Ramos (cell line): Measurements from ENCODE around the gene HOXA4.

Experiments used
- in situ Hi-C: fragments of 300-500 bp; cut with MboI; formaldehyde crosslinking; loops from one replicate; pipeline ENCODE4 v1.14.3; 2022; ENCODE audit warnings: low sequenced_read_pairs; ENCODE audit not compliant: unreplicated experiment

HOXA4 gene

DNA sequence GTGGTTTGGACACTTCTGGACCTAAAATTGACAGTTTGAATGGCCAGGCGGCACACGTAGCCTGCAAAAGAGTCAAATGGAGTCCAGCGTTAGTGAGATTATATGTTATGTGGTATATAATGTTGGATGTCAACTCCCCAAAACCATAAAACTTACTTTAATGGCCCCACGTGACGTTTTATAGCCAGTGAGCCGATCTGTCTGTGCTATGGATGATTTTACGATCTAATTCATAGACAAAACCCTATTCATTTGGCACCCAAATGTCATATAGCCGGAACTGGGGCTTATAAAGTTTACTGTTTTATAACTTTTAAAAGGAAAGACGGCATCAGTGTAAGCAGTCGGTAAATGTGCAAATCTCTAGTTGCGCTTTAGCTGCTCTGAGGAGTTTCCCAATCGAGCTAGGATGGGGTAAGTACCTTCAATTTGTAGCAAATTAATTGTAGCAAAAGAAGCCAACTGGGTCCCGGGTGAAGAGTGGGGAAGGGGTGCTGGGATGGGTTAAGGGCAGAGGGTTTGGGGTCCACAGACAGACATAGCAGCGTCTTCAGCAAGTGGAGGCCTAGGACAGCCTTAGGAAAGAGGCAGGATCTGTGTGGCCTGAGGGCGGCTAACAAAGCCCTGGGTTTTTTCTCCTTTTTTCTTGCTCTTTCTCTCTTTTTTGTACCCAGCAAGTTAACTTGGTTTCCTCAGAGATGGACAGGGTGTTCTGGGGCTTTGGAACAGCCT is 9.7 kb upstream of the HOXA4 start:
- in situ Hi-C loops: loop anchor here (10.0 kb wide), 1 partner anchor 285 kb away; no protein-coding TSS in a partner anchor

DNA sequence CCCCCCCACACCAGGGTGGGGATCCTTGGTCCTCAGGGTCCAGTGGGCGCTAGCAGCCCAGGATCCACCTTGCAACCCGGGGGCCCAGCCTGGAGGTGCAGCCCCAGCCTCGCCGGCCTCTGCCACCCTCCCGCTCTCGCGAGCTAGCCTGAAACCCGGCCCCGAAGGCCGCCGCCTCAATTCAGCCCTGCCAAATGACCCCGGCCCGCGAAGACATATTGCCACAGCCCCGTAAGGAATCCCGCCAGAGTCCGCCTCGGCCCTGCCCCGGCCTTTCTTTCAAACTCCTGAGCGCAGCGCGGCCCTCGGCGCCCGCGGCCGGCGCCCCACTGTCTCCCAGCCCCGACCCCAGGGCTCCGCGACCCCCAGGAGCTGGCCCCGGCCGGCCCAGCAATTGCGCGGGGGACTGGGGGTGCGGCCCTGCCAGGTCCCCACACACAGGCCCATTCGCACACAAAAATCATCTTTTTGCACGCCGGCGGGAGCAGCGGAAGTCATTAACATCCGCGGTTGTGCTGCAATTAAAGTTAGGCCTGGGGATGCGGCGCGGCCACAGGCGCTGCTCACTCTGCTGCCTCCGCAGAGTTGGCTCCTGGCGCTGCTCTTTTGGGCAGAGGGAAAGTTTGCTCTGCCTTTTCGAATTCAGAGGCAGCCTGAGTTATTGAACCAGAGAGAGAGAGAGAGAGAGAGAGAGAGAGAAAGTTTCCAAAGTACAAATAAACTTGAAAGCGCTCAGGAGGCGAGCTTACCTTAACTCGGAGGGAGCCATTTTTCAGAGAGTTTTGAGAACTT is 9.0 kb upstream of the HOXA4 start:
- in situ Hi-C loops: loop anchor here (10.0 kb wide), 1 partner anchor 285 kb away; no protein-coding TSS in a partner anchor

DNA sequence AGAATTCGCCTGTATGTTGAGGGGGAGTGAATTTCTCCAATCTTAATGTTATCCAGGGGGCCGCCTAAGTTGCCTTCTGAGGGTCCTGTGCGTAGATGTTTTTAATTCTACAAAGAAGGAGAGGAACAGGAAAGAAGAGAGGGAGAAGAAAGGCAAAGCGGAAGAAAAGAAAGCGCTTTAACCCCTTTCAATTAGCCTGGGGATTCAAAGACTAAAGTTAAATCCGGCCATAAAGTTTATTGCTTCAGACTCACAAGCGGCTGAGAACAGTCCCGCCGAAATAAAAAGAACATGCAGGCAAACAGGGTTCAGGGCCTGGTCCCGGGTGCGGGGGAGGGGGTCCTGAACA is 8.4 kb upstream of the HOXA4 start:
- in situ Hi-C loops: no loop called here

DNA sequence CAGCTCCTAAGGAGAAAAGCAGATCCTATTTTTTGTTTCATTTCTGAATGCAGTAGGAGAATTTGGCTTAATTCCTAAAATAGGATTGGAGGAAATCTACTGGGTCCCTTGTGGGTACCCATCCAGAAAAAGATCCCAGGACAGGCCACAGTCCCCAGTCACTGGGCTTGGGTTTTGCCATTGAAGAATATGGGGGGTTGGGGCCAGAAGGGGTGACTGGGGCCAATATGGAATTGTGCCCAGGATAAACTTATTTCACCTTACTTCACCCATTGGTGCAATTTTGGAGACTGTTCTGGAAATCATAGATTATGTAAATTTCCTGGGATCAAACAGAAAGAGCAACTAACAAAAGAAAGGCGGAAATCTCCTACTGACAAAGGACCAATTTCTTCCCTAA is 7.9 kb upstream of the HOXA4 start:
- in situ Hi-C loops: no loop called here

DNA sequence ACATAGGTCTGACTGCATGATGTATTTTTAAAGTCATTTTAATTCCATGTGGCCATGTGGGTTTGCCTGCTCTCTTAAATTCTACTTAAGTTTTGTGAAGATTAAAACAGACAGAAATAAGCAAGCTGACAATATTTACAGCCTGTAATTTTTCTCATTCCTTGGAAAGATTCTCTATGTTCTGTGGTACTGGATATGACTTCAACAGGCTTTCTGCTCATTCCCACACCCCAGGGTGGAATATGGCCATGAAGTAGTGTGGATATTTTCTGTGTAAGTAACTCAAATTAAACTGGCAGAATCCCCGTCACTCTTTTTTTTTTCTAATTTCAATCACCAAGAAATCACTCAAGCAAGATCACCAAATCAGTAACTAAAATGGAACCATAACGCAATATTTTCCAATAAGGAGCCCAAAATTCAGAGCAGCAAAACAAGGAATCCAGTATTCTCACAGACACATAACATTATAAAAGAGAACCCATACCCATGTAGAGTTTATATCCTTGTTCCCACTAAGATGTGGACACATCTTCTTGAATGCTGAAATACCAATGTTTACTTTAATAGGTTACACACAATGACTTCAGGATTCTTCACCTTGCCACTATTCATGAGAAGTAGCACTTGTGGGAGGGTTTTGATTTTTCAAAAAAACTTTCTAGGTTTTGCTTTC is 7.2 kb upstream of the HOXA4 start:
- in situ Hi-C loops: no loop called here

DNA sequence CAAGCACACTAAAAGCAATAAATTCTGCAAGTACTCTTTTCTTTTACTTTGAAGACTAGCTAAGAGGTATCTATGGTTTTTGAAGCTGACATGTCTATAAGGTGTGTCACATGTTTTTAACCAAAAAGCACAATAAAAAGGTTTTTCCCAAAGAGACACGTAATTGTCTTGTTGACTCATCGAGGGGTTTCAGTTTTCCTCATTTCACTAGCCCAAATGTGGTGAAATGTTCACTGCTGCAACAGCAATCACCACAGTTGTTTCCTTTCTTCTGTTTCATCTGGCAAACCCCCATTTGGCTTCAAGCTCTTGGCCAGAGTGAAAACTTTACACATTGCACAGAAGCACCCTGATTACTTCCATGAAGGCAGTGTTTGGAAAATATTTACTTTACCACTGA is 3.8 kb upstream of the HOXA4 start:
- in situ Hi-C loops: no loop called here

DNA sequence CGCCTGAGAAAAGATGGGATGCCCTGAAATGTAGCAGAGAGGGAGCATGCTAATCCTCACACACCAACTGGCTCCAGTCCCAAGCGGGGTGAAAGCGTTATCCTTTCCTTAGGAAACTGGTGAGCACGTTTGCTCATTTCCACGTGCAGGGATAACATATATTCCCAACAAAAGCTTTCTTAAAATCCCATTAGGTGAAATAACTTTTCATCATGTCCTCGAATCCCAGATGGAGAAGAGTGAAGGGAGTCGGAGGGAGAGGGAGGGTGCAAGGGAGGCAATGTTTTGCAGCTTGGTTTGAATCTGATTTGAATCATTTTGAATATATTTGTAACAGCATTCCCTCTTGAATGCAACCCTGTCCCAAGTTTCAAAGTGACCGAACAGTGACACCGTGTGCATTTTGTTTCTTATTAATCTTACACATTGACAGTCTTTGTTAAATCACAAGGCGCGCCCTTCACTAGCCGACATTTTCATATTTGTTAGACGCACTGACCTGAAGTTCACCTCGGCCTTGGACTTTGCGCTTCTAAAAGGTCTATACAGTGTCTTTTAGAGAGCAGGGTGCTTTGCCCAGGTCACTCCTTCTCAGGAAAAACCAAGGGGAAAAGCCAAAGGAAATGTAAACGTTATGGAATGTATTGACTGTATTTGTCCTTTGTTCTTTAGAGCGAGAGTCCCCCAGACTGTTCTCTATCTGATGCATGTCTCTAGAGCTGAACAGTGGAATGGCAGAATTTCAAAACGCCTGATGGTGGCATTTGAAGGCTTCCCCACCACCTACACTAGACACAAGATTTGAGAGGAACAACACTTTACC is 3.1 kb upstream of the HOXA4 start:
- in situ Hi-C loops: no loop called here

DNA sequence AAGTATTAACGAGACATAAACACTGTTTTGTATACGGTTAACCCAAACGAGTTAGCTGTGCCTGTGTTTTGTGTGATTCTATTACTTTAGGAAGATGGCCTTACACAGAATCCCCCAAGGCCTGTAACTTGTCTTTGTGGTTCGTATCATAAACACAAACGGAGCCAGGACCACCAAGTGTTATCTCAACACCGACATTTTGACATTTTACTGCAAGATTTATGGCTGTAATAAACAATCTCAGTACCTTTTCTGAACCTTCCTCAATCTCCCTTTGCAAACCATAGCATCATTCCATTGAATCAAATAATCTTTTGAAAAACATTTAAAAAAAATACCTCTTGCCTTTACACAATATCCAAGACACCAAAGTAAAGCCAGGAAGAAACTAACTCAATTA is 2.4 kb upstream of the HOXA4 start:
- in situ Hi-C loops: no loop called here

DNA sequence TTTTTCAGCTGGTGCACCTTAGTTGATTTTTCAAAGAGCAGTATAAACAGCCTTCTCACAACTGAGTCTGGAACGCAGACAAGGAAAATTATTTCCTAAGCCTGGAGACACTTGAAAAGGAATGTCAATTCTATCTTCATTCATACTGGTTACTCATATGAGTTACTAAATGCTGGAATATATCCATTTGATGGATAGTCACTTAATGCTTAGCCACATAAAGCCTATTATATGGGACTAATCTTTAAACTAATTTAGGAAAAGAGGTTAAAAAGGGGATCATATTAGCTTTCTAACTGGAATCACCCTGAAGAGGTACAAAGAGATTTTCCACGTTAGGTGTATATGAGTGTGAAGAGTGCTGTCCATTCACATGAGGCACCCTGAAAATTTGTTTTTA is 1.7 kb upstream of the HOXA4 start:
- in situ Hi-C loops: no loop called here

DNA sequence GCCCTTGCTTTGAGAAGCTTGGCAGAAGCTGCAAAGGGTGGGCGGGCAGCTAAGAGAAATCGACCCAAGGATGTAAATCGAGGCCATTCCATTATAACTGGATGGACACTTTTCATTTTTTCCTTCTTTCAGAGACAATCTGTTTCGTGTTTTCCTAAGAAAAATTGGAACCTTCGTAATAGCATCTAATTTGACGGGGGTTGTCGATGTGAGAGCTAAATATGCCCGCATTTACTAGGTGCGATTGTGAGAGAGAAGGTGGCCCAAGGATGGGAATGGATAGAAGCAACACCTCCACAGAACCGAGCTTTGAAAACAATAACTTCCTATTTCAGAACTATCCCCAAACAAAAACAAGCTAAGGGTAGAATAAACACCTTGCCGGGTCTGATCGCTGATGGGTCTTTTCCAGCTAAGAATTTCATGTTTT is 848 bp upstream of the HOXA4 start:
- in situ Hi-C loops: no loop called here

DNA sequence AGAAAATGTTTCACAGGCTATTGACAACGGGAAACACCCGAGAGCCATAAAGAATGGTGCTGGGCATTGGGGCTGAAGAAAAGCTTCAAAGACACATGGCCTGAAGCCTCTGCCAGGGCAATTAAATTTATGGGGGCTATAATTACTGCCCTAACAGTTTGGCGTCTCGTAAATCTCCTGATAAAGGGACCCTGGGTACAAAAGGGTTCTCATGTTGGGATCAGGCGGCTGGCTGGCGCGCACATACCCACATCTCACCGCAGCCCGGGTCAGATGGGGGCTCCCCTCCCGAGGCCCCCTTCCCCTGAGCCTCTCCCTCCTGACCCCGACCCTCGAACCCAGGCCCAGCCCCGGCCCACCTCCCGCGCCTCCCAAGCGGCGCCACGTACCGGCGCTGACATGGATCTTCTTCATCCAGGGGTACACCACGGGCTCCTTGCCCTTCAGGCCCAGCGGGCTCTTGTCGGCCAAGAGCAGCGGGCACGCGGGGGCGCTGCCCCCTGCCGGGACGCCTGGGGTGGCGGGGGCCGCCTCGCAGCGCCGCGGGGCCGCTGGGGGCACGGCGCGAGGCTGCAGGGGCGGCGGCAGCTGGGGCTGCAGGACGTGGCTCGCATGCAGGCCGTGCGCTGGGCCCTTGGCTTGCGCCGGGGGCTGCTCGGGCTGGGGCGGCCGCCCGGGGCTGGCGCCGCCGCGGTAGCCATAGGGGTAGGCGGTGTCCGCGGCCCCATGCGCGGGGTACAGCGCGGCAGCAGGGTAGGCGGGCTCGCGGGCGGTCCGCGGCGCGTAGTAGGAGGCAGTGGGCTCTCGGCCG is 623 bp downstream of the HOXA4 start:
- in situ Hi-C loops: no loop called here

DNA sequence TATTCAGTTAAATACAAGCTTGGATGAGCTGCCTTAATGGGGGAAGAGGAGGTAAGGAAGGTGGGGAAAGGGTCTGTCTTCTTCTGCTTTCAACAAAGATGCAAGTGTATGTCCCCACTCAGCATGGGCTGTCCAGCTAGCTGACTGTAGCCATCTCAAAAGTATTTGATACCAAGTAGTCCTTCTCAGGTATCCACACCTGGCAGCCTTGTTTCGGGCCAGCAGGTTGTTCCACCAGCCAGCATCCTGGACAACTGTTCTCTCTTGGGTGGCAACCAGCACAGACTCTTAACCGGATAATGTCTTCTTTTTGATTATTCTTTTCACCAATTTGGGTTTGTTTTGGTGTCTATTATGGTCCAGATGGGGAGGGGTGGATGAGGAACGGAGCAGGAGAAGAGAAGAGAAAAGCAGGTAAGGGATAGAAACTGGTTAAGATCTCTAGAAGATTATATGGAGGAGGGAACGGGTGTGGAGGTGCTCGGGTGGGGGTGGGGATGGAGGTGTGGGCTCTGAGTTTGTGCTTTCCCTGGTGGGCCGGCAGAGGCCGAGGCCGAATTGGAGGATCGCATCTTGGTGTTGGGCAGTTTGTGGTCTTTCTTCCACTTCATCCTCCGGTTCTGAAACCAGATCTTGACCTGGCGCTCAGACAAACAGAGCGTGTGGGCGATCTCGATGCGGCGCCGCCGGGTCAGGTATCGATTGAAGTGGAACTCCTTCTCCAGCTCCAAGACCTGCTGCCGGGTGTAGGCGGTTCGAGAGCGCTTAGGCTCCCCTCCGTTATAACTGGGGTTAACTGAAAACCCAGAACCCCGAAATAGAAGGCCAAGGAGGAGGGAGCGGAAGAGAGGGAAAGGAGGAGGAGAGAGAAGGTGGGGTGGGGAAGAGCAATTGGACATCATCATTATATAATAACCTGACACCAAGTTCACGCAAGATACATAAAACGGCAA is 1.5 kb downstream of the HOXA4 start:
- in situ Hi-C loops: no loop called here

DNA sequence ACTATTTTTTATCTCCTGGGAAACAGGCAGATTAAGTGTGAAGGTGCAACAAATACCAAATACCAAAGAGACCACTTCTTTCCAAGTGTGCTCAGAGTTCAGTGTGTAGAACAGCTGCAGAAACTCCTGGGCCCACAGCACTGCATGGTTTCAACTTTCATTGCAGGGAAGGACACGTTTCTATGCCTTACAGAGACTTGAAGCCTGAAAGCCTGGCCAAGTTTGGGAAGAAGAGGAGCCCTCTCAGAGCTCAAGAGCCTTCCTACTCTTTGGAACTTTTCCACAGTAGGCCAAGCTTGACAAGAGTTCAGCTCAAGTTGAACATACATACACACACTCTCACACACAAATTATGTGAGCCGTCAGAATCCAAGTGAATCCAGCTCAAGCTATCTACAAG is 2.5 kb downstream of the HOXA4 start:
- in situ Hi-C loops: no loop called here

DNA sequence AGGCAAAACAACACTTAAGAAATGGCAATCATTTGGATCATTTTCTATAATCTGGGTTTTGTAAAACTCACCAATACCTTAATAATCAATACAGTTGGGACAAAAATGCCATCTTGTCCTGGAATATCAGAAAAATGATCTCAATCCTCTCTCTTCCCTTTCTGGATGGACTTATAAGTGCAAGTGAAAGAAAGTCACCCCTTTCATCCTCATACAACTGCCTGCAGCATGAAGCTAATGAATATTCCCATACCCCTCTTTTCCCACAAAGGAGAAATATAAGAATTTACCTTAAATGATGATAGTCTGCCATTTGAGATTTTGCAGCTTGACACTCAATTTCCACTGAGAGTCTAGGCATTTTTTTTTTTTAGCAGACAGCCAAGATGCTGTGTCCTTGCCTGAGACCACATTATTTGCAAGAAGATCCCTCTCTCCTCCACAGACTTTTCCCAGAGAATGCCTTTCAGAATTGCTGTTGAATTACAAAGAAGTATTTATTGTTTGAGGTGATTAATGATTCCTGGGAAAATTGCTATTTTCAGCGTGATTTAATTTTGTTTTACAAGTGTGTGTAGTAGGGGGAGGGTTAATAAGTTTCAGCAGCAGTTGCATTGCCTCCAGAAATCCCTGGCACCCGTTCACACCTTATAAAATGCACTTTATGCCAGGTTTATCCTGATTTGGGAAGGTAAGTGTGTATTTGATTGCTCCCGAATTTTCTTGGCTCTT is 3.8 kb downstream of the HOXA4 start:
- in situ Hi-C loops: no loop called here

DNA sequence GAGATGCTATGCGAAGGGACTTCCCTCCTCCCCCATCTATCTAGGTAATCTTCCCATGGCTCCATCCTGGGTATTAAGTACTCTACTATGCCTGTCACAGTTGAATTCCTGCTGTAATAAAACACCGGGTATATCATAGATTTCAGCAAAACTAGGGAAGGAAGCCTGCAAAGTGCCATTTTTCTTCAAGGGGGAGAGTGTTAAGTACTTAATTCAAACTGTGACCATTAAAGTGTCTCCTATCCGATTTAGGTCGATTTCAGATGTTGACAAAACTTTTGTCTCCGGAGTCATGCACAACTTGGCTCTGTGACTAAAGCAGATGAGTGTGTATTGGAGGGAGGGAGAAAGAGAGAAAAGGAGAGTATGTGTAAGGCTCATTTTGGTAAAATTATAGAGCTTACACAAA is 4.6 kb downstream of the HOXA4 start:
- in situ Hi-C loops: no loop called here

DNA sequence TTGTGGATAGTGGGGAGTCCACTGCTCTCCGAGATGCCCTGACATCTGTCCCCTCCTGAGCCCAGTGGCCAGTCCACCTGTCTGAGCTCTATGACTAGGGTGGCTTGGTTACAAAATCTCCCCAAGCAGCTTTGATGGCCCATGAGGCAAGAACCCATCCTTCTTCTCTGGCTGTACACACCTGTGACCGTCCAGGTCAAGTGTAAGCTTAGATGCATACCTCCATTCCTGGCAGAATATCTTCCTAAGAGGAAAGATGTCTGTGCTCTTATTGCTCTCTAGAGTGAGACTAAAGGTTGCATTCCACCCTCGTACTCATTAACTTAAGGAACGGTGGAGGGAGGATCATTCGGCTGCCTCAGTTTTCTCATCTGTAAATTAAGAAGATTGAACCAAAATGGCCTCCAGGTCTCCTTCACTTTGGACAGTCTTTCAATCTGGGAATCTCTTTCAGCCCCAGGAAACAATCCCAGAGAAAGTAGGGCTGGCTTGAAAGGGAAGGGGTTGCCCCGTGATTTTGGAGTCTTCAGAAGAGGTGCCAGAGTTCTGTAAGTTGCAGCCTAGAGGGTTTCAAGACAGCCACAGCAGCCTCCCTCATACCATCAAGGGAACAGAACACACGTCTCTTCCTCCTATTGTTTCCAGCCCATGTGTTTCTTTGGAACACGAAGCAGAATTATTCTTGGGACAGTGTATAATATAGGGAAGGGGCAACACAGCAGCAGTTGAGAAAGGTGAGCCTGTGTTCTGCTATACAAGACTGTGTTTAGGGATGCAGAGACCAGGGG is 5.5 kb downstream of the HOXA4 start:
- in situ Hi-C loops: no loop called here
